Astrocyte of the cerebellum (primary cell): ENCODE data around the gene ZDHHC7.

Source experiments
- DNase-seq: peaks from one replicate; pipeline ENCODE4 v3.0.0-alpha.2; 2011; ENCODE audit warnings: low read depth
- H3K4me3 ChIP-seq: 2 replicates; pipeline ENCODE4 v1.5.1; 2011; ENCODE audit warnings: mild to moderate bottlenecking, low read depth, low read length, moderate library complexity
- in situ Hi-C: cut with HindIII; loops from 2 replicates; pipeline ENCODE4 v1.10.0; 2017; ENCODE audit warnings: low sequenced_read_pairs
- TF ChIP-seq, protein P1 (sequence below): IDR thresholded peaks from 2 replicates; pipeline ENCODE4 v1.5.1; 2012; ENCODE audit warnings: low read length, low read depth, moderate library complexity, mild to moderate bottlenecking; ENCODE audit errors: missing control alignments

The ZDHHC7 gene

DNA sequence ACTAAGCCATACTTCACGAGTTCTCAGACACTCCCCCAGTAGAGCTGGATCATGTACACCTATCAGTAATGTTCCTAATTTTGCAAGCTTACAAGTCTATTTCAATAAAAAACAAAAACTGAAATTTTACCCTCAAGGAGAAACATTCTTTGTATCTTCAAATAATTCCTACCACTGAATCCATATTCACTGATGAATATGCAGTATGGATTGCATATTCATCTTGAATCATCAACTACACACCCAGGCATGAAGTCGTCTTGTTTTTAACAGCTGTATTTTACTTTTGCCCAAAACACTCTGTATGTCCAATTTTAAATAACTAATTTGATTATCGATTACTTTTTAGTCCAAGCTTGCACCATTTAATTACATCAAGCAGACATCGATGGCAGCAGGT, 31.8 kb downstream of the ZDHHC7 start:
- H3K4me3 ChIP-seq = no peak overlapping the region
- TF ChIP-seq, protein P1, sequence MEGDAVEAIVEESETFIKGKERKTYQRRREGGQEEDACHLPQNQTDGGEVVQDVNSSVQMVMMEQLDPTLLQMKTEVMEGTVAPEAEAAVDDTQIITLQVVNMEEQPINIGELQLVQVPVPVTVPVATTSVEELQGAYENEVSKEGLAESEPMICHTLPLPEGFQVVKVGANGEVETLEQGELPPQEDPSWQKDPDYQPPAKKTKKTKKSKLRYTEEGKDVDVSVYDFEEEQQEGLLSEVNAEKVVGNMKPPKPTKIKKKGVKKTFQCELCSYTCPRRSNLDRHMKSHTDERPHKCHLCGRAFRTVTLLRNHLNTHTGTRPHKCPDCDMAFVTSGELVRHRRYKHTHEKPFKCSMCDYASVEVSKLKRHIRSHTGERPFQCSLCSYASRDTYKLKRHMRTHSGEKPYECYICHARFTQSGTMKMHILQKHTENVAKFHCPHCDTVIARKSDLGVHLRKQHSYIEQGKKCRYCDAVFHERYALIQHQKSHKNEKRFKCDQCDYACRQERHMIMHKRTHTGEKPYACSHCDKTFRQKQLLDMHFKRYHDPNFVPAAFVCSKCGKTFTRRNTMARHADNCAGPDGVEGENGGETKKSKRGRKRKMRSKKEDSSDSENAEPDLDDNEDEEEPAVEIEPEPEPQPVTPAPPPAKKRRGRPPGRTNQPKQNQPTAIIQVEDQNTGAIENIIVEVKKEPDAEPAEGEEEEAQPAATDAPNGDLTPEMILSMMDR = no peak
- in situ Hi-C loops = loop anchor here (5.0 to 10.0 kb wide), 2 partner anchors 37 to 225 kb away; no protein-coding TSS in a partner anchor
- DNase-seq = no peak

DNA sequence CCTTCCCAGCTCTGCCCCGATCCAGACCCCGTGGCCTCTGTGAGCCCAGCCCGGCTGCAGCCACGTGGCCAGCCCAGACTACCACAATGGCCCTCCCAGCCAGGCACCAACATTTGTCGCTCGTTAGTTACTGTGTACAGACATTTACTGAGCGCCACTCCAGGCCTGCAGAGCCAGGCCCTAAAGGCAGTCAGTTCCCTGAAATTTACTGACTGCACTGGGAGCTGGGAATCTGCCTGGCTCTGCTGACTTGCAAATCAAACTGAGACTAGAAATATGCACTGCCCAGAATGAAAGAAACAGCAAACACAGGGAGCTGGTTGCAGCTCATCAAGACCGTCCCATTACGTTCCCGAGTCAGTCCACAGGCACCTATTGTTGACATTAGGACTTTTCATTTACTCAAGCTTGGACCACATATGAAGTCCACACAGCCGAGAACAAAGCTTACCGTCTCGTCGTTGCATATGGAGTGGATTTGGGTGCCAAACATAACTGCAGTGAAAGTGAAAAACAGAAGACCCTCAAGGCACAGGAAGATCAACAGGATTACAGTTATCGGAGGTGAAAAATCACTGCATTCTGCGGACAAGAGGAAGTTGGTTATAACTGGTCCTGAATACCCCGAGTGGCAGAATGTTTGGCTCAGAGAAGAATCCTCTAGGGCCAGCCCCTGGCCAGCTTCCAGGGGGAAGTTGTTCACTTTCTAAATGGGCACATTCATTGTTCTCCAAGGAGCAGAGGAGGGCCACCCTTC, 34.5 kb downstream of the ZDHHC7 start:
- TF ChIP-seq, protein P1 = no peak
- no peak overlapping the region for H3K4me3 ChIP-seq
- no peak for DNase-seq
- in situ Hi-C loops = loop anchor here (5.0 to 10.0 kb wide), 2 partner anchors 35 to 222 kb away; no protein-coding TSS in a partner anchor

DNA sequence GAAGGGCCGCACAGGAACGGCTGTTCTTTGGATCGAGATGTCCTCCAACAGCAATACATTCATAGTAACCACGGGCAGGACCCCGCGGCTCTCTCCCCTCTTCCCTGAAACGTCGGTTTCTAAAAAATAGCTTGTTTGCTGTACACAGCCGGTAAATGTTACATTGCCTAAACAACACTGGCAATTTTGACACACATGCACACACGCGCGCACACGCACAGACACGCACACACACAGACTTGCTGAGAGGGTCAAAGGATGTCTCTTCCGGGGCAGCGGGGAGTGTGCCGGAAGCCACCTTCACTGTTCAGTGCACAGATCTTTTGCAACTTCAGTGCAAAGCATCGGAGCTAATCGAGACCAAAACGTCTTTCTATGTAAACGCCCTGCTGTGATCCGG, 35.8 kb downstream of the ZDHHC7 start:
- in situ Hi-C loops = loop anchor here (5.0 to 10.0 kb wide), 2 partner anchors 33 to 221 kb away; no protein-coding TSS in a partner anchor
- TF ChIP-seq, protein P1 = no peak
- no peak for DNase-seq
- H3K4me3 ChIP-seq = no peak overlapping the region

DNA sequence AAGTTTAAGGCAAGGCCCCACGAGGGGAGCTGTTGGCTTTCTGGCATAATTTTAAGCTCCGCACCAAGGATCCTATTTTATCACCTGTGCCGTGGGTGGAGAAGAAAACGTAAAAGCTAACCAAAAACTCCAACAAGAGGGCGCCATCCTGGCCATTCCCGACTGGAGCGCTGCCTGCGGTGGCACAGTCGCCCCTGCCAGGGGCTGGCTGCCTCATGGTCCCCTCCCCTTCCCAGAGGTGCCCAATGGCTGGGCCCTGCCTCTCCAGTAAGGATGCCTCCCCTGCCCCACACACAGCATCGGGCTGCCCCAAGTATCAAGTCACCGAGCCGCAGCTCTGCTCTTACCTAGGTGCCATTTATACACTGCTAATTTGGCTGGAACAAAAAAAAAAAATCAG, 36.3 kb downstream of the ZDHHC7 start:
- no peak overlapping the region for H3K4me3 ChIP-seq
- no peak for DNase-seq
- in situ Hi-C loops = loop anchor here (5.0 to 10.0 kb wide), 2 partner anchors 33 to 220 kb away; no protein-coding TSS in a partner anchor
- TF ChIP-seq, protein P1 = no peak

DNA sequence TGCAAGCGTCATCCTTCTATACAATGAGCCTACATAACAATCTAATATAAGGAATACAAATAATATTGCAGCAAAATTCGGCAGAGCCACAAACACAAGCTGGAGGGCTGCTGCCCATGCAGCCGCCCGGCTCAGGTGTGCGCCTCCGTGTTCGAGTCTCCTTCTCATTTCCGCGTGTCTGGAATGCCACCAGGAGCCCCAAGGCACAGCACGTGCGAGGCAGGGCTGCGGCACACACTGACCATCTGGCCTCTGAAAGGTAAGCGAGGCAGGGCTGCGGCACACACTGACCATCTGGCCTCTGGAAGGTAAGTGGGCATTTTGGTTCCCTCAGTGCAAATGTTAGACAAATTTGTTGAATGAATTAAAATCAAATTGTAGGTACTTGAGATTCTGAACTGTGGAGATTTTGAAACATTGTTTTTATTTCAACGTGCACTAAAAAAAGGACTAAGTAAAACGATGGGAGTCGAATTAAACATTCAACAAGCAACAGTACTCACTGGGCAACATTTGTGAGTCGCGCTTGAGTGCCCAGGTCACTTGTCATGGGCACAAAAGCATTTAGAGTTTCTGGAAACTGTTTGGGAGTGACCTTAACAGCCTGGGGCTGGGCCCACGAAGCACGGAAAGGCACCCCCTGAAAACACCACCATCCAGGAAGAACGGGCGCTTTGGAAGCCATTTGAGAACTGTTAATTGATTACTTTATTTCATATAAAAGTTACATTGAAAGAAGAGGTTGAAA, 37.4 kb downstream of the ZDHHC7 start:
- in situ Hi-C loops = loop anchor here (10.0 kb wide), 1 partner anchor 219 kb away; no protein-coding TSS in a partner anchor
- TF ChIP-seq, protein P1 = no peak

DNA sequence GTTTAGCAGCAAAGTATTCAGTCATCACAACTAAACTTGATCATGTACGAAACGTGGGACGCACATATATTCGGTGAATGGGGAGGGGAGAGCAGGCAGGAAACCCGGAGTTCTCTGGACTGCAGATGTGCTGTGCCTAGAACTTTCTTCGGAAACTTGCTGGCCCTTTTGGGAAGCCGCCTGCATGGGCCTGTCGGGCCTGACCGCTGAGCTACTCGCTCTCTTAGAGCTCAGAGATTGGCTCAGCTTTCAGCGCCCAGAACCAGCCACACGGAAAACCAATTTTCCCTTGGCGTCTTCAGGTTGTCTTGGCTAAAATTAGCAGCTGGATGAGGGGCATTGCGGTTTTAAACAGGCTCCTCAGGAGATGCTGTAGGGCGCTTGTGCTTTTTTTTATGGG, 38.1 kb downstream of the ZDHHC7 start:
- in situ Hi-C loops = loop anchor here (10.0 kb wide), 1 partner anchor 218 kb away; no protein-coding TSS in a partner anchor
- no peak overlapping the region for H3K4me3 ChIP-seq
- DNase-seq = no peak
- TF ChIP-seq, protein P1 = no peak

More for the DNA sequence above, 37.4 kb downstream of the ZDHHC7 start:
- no peak overlapping the region for H3K4me3 ChIP-seq
- no peak for DNase-seq
